CD8-positive, alpha-beta memory T cell (primary cell): Measurements from ENCODE around the gene CRIP1. TPM values are rescaled to one million over a fixed set of nuclear protein-coding genes. Genes with fewer than 3 reads are reported as not detected.

Experiments
- CTCF ChIA-PET: fragments of 350-600 bp; sonication (Branson Sonifier 250); formaldehyde crosslinking; loops from one replicate; lab custom pipeline; 2021; ENCODE audit warnings: antibody characterized with exemption; lab: Charles Lee
- POLR2A ChIA-PET: fragments of 350-600 bp; sonication (Branson Sonifier 250); formaldehyde crosslinking; loops from one replicate; lab custom pipeline; 2021; ENCODE audit warnings: antibody characterized with exemption; lab: Charles Lee
- DNase-seq, 5 donors: peaks; one replicate each; pipeline versions ENCODE4 v3.0.0 to v3.0.0-alpha.2; 2020 to 2022; ENCODE audit warnings: mixed read lengths in 1 of 5
- H3K27ac ChIP-seq: one replicate; pipeline ENCODE4 v1.7.0; 2013; ENCODE audit warnings: low read depth, mild to moderate bottlenecking, low read length, moderate library complexity
- H3K27me3 ChIP-seq: 2 replicates; pipeline ENCODE4 v1.7.0; 2013; ENCODE audit warnings: low read length, mild to moderate bottlenecking; ENCODE audit not compliant: insufficient read depth, poor library complexity, severe bottlenecking
- H3K36me3 ChIP-seq: 2 replicates; pipeline ENCODE4 v1.7.0; 2013; ENCODE audit warnings: mild to moderate bottlenecking, low read length, moderate library complexity; ENCODE audit not compliant: insufficient read depth
- H3K4me1 ChIP-seq: 2 replicates; pipeline ENCODE4 v1.7.0; 2013; ENCODE audit warnings: mild to moderate bottlenecking, low read length, moderate library complexity; ENCODE audit not compliant: insufficient read depth
- H3K4me3 ChIP-seq: 2 replicates; pipeline ENCODE4 v1.7.0; 2013; ENCODE audit warnings: mild to moderate bottlenecking, low read length
- H3K9me3 ChIP-seq: 2 replicates; pipeline ENCODE4 v1.7.0; 2013; ENCODE audit warnings: mild to moderate bottlenecking, low read length
- H3K27ac Mint-ChIP-seq, 8 donors: one replicate each; pipeline ENCODE4 v1.8.0; 2020 to 2021; ENCODE audit warnings: mixed read lengths in 8 of 8, mild to moderate bottlenecking in 6 of 8, inconsistent platforms in 3 of 8, moderate library complexity in 3 of 8
- H3K27me3 Mint-ChIP-seq, 2 donors: one replicate each; pipeline ENCODE4 v1.8.0; 2020 to 2021; ENCODE audit warnings: mixed read lengths in 2 of 2, mild to moderate bottlenecking in 1 of 2, moderate library complexity in 1 of 2
- H3K36me3 Mint-ChIP-seq, 3 donors: one replicate each; pipeline ENCODE4 v1.8.0; 2020 to 2021; ENCODE audit warnings: mixed read lengths in 3 of 3, inconsistent platforms in 1 of 3, mild to moderate bottlenecking in 1 of 3
- H3K4me1 Mint-ChIP-seq, 3 donors: one replicate each; pipeline ENCODE4 v1.8.0; 2020 to 2021; ENCODE audit warnings: mixed read lengths in 3 of 3, inconsistent platforms in 1 of 3, mild to moderate bottlenecking in 1 of 3
- H3K4me3 Mint-ChIP-seq, 7 donors: one replicate each; pipeline ENCODE4 v1.8.0; 2020 to 2021; ENCODE audit warnings: mixed read lengths in 7 of 7, mild to moderate bottlenecking in 6 of 7, moderate library complexity in 4 of 7, inconsistent platforms in 2 of 7
- H3K9me3 Mint-ChIP-seq, 5 donors: one replicate each; pipeline ENCODE4 v1.8.0; 2020 to 2022; ENCODE audit warnings: mixed read lengths in 5 of 5, mild to moderate bottlenecking in 3 of 5, moderate library complexity in 2 of 5, inconsistent platforms in 1 of 5
- polyA plus RNA-seq: library from polyadenylated mRNA; unstranded; fragments of 300-500 nt; fragmentation: Illumina TruSeq; gene quantifications from one replicate; pipeline ENCODE4 v1.2.3, GENCODE V29; 2021
- total RNA-seq, 2 experiments: library from RNA; stranded (reverse); gene quantifications; one replicate each; pipeline ENCODE4 v1.2.3, GENCODE V29; 2021

The CRIP1 gene
- total and polyA plus RNA-seq, 3 experiments from 2014 or later, result 463 to 1,031 (median 468) TPM

DNA sequence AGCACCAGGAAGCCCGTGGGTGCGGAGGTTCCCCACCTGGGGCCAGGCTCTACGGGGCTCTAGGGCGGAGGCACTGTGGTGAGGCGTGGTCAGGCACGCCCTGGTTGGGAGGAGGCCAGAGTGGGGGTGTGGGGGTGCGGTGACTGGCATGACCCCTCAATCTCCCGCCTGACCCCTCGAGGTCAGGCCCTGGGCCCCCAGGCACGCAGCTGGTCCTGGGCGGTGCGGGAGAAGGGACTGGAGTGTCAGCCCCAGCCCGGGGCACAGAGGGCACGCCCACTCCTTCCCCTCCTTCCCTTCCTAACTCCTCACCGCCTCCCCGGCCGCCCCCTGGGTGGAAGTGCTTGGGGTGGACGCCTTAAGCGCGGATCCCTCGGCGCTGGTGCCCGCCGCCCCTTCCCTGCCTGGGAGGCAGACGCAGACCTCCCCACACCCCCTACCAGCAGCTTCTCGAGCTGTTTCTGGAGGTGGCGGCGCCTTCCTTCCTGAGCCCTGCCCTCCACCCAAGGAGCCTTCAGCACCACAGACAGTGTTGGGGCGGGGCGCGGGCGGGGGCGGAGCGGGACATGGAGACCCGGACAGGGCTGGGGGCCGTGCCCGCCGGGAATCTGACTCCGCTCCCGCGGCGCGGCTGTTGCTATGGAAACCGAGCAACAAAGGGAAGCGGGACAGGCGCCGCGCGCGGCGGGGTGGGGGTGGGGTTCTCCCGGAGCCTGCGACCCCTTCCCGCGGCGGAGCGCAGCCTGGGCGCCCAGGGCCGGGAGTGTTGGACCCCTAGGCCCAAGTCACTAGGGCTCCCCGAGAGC is 12.8 kb upstream of the CRIP1 start:
- Mint-ChIP-seq H3K4me3 (peak overlapping the region; percentile 63 to 91 (median 74)), H3K4me1 (peaks cover 5 to 32% (median 7%) of the 10 kb centered on the region in 3 donors), H3K27me3 (peaks cover 0 to 3% of the 10 kb centered on the region in 2 donors), H3K36me3 (peaks cover 0 to 5% (median 0%) of the 10 kb centered on the region in 3 donors), H3K9me3 (peaks cover 0 to 3% (median 0%) of the 10 kb centered on the region in 5 donors), H3K27ac (peak overlapping the region in 5 of 8 donors; percentile 58 to 83 (median 60))
- ChIA-PET POLR2A (interaction anchor here (1.0 kb wide), 1 partner anchor 16 kb away, joined by 4 read pairs; no protein-coding TSS in a partner anchor), CTCF (interaction anchor here (4.6 to 8.5 kb wide), 2 partner anchors 8 to 16 kb away, joined by 25 to 63 read pairs; no protein-coding TSS in a partner anchor)
- peak overlapping the region; percentile 40 for H3K4me3 ChIP-seq
- no peaks in the 10 kb centered on the region for H3K9me3 ChIP-seq
- DNase-seq, result peak; percentile 58 to 86 (median 75)
- peak overlapping the region; percentile 38 for H3K27ac ChIP-seq
- H3K27me3 ChIP-seq, result no peaks in the 10 kb centered on the region
- H3K36me3 ChIP-seq, result no peaks in the 10 kb centered on the region
- peaks cover 35% of the 10 kb centered on the region for H3K4me1 ChIP-seq

DNA sequence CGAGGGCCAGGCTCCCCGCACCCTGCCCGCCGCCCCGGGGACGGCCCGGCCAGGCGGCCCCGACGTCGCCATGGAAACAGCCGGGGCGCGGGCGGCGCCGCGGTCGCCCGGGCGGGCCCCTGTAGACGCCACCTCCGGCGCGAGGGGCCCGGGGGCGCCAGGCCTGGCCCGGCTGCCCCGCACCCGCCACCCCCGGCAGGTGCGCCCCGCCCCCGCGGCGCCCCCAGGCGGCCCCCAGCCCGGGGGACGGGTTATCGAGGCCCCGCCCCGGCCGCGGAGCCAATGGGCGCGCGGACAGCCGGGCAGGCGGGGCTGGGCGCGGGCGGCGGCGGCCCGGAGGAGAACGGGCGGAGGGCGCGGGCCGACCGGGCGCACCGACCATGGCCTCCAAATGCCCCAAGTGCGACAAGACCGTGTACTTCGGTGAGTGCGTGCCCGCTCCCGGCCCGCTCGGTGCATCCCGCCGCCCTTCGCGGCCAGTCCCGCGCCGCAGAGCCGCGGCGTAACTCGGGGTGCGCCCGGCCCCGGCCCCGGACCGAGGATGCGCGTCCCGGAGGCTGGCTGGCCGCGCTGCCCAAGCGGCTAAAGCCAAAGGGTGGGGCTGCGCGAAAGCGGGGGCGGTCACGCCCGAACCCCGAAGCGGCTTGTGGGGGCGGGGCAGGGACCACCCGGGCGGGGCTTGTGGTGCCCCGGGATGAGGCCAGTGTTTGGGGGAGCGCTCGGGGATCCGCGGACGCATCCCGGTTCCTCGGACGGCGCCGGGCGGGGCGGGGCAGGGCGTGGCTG is 12.0 kb upstream of the CRIP1 start, which contains the start of gene CRIP2:
CRIP2 (plus strand) TSS at position 339 of the 786 bp plus-strand sequence; CDS start at position 381, 42 bp downstream.
- H3K27ac ChIP-seq, result peak within 1 kb of the TSS; percentile 38
- H3K4me3 ChIP-seq, result peak within 1 kb of the TSS; percentile 40
- H3K4me3 Mint-ChIP-seq, result peak within 1 kb of the TSS; percentile 63 to 91 (median 74)
- peak; percentile 44 to 72 (median 57) for DNase-seq
- H3K27me3 Mint-ChIP-seq, result peaks cover 0 to 3% of the 10 kb centered on the region in 2 donors
- no peaks in the 10 kb centered on the region for H3K36me3 ChIP-seq
- no peaks in the 10 kb centered on the region for H3K9me3 ChIP-seq
- H3K27me3 ChIP-seq, result no peaks in the 10 kb centered on the region
- CTCF ChIA-PET, result interaction anchor here (8.5 kb wide), 1 partner anchor 15 kb away, joined by 63 read pairs; no protein-coding TSS in a partner anchor
- POLR2A ChIA-PET, result no interaction called here
- H3K4me1 ChIP-seq, result peaks cover 37% of the 10 kb centered on the region
- H3K4me1 Mint-ChIP-seq, result peaks cover 5 to 37% (median 11%) of the 10 kb centered on the region in 3 donors
- peaks cover 0 to 3% (median 0%) of the 10 kb centered on the region in 5 donors for H3K9me3 Mint-ChIP-seq
- peaks cover 0 to 4% (median 0%) of the 10 kb centered on the region in 3 donors for H3K36me3 Mint-ChIP-seq
- H3K27ac Mint-ChIP-seq, result peak within 1 kb of the TSS in 5 of 8 donors; percentile 60 to 83 (median 72)

DNA sequence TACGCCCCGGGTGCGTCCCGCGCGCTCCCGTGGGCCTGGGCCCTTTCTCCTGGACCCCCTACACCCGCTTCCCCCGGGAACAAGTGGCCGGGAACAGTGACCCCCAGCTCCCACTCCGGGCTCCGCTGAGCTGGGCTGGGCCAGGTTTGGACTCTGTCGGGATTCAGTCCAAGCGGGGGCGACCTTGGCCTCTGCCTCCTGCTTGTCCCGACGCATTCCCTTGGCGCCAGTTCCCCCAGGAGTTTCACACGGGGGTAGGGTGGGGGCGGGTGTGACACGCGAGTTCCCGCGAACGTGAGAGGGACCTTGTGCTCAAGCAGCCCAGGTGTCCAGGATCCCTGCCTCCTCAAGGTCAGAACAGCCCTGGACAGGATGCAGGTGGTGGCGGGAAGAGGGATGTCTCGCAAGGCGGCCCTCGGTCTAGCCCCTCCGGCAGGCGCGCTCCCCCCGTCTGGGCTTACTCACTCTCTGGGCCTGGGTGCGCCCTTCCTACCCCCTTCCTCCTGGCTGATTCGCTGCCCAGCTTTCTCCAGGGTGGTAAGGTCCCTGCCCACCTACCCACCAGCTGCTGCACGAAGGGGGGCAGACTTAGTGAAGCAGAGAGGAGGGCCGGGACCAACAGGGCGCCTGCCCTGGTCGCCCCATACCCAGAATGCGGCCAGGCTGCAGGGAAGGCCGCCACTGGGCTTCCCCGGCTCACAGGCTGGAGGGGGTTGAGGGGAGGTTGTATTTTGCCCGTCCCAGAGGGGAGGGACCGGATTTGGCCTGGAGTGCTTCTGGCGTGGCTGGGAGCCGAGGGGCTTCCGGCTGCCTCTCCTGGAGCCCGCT is 11.2 kb upstream of the CRIP1 start:
- Histone ChIP-seq H3K27ac (no peak overlapping the region), H3K4me1 (peaks cover 45% of the 10 kb centered on the region), H3K27me3 (no peaks in the 10 kb centered on the region), H3K4me3 (no peak overlapping the region), H3K36me3 (no peaks in the 10 kb centered on the region), H3K9me3 (no peaks in the 10 kb centered on the region)
- no peaks in the 10 kb centered on the region for H3K36me3 Mint-ChIP-seq
- CTCF ChIA-PET, result interaction anchor here (8.5 kb wide), 1 partner anchor 14 kb away, joined by 63 read pairs; no protein-coding TSS in a partner anchor
- H3K9me3 Mint-ChIP-seq, result peaks cover 0 to 3% (median 0%) of the 10 kb centered on the region in 5 donors
- peaks cover 7 to 45% (median 19%) of the 10 kb centered on the region in 3 donors for H3K4me1 Mint-ChIP-seq
- no peak for DNase-seq
- peaks cover 0 to 3% of the 10 kb centered on the region in 2 donors for H3K27me3 Mint-ChIP-seq
- peak overlapping the region in 3 of 8 donors; percentile 38 to 82 (median 66) for H3K27ac Mint-ChIP-seq
- H3K4me3 Mint-ChIP-seq, result peak overlapping the region; percentile 8 to 71 (median 59)
- POLR2A ChIA-PET, result no interaction called here

DNA sequence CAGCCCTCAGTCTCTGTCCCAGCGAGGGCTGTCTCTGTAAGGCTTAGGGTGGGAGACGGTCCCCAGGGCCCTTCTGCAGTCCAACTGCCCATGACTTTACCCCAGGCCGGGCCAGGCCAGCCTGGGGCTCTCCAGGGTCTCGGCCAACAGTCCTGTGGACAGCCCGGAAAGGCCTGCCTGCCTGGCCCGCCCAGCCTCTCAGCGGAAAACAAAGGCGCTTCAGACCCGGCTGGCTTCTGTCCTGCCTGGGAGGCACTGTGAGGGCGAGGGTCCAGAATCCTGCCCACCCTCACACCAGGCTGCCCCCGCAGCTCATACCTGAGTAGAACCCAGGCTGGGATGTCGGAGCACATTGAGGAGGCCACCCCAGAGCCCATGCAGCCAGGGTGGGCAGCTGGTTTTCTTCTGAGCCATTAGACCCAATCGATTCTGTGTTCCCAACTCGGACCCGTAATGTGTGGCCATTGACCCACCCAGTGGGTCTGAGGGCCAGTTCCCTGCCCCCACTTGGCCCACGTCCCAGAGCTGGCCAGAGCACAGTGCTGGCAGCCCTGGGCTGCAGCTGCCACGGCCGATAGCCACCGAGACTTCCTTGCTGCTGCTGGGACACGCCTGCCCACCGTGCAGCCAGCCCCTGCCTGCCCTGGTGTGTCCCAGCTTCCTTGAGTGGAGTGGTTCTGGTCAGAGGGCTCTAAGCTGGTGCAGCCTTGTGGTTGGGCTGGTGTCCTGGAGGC is 10.4 kb upstream of the CRIP1 start:
- Histone ChIP-seq H3K4me3 (no peak overlapping the region), H3K27me3 (no peaks in the 10 kb centered on the region), H3K27ac (no peak overlapping the region), H3K4me1 (peaks cover 53% of the 10 kb centered on the region), H3K9me3 (no peaks in the 10 kb centered on the region), H3K36me3 (no peaks in the 10 kb centered on the region)
- peak overlapping the region in 6 of 7 donors; percentile 37 to 71 (median 58) for H3K4me3 Mint-ChIP-seq
- peaks cover 0 to 3% (median 0%) of the 10 kb centered on the region in 5 donors for H3K9me3 Mint-ChIP-seq
- peaks cover 0 to 5% of the 10 kb centered on the region in 2 donors for H3K27me3 Mint-ChIP-seq
- no peaks in the 10 kb centered on the region for H3K36me3 Mint-ChIP-seq
- CTCF ChIA-PET, result interaction anchor here (8.5 kb wide), 1 partner anchor 13 kb away, joined by 63 read pairs; no protein-coding TSS in a partner anchor
- POLR2A ChIA-PET, result no interaction called here
- peak overlapping the region in 3 of 8 donors; percentile 12 to 82 (median 29) for H3K27ac Mint-ChIP-seq
- no peak for DNase-seq
- H3K4me1 Mint-ChIP-seq, result peaks cover 13 to 53% (median 27%) of the 10 kb centered on the region in 3 donors

DNA sequence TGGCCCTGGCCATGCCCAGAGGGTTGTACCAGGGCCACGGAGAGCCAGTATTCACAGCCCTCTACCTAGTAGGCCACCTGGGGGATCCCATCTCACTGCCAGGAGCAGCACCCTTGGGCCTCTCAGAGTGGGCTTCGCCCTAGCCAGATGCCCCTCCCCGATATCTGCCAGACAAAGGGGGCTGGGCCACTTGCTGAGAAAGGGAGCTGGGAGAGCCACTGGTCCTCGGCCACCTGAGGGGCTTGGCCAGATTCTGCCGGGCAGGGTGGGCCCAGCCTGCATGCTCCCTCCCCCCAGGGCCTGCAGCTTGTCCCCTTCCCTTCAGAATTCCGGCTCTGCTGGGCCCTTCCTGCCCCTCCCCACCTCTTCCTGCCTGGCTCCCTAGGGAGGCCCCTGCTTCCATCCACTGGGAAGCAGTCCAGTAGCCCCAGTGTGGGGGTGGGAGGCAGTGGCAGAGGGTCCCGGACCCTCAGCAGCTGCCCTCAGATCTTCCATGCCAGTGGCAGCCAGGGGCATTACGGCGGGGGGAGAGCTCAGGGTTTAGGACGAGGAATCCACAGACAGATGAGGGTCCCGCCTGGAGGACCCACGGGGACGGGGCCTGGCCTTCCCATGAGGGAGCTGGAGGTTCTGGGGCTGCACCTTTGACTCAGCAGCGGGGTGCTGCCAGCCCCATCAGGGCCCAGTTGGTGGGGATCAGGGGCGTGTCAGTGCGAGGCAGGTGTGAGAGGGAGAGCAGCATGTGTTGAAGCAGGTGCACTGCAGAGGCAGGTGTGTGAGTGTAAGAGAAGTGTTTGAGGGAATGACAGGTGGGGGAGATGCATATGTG is 9.6 kb upstream of the CRIP1 start:
- peaks cover 0 to 8% of the 10 kb centered on the region in 2 donors for H3K27me3 Mint-ChIP-seq
- peaks cover 17 to 58% (median 33%) of the 10 kb centered on the region in 3 donors for H3K4me1 Mint-ChIP-seq
- DNase-seq, result no peak
- H3K27ac ChIP-seq, result no peak overlapping the region
- CTCF ChIA-PET, result interaction anchor here (1.3 to 8.5 kb wide), 2 partner anchors 13 to 29 kb away, joined by 3 to 63 read pairs; no protein-coding TSS in a partner anchor
- no peaks in the 10 kb centered on the region for H3K9me3 ChIP-seq
- H3K36me3 Mint-ChIP-seq, result no peaks in the 10 kb centered on the region
- H3K27ac Mint-ChIP-seq, result peak overlapping the region in 7 of 8 donors; percentile 9 to 89 (median 82)
- H3K27me3 ChIP-seq, result no peaks in the 10 kb centered on the region
- H3K4me1 ChIP-seq, result peaks cover 59% of the 10 kb centered on the region
- POLR2A ChIA-PET, result no interaction called here
- peak overlapping the region; percentile 19 to 84 (median 62) for H3K4me3 Mint-ChIP-seq
- no peak overlapping the region for H3K4me3 ChIP-seq
- peaks cover 0 to 3% (median 0%) of the 10 kb centered on the region in 5 donors for H3K9me3 Mint-ChIP-seq
- H3K36me3 ChIP-seq, result no peaks in the 10 kb centered on the region
